Gastroesophageal sphincter (tissue), 4 donors: ENCODE measurements around the gene GON7. TPM values are rescaled to one million over a fixed set of nuclear protein-coding genes. Genes with fewer than 3 reads are reported as not detected.
"Not testable (repeated sequence)": the region's sequence is repeated elsewhere in the genome, so short reads cannot be mapped to it uniquely, and the experiment has no call there.

Experiments used
- ATAC-seq: fragments of 150-250 bp; one replicate; pipeline ENCODE4 v1.9.1; 2016; ENCODE audit warnings: mild to moderate bottlenecking, moderate library complexity
- H3K27ac ChIP-seq, 4 donors: fragments of 200-600 bp; sonication (generic) in 3 of 4; 1 replicate in 3 of 4; 2 replicates in 1 of 4; pipeline ENCODE4 v1.5.1; 2016 to 2019
- H3K27me3 ChIP-seq: fragments of 200-600 bp; sonication (generic); one replicate; pipeline ENCODE4 v1.5.1; 2019
- H3K36me3 ChIP-seq, 2 donors: fragments of 200-600 bp; sonication (generic); one replicate each; pipeline ENCODE4 v1.5.1; 2019; ENCODE audit warnings: control low read depth in 1 of 2
- H3K4me1 ChIP-seq, 3 donors: fragments of 200-600 bp; sonication (generic); 1 replicate in 2 of 3; 2 replicates in 1 of 3; pipeline ENCODE4 v1.5.1; 2016 to 2019; ENCODE audit warnings: control low read depth in 2 of 3
- H3K4me3 ChIP-seq, 2 donors: fragments of 200-600 bp; sonication (generic); one replicate each; pipeline ENCODE4 v1.5.1; 2019; ENCODE audit warnings: mild to moderate bottlenecking in 1 of 2, moderate library complexity in 1 of 2
- H3K9me3 ChIP-seq, 3 donors: fragments of 200-600 bp; sonication (generic); one replicate each; pipeline ENCODE4 v1.5.1; 2017 to 2019; ENCODE audit warnings: control low read depth in 2 of 3
- CTCF ChIP-seq, 4 experiments: fragments of 200-600 bp in 2 of 4; fragments of 450-650 bp in 2 of 4; sonication (generic) in 1 of 4; IDR thresholded peaks; one replicate each; pipeline ENCODE4 v1.5.1; 2017 to 2019; ENCODE audit warnings: antibody characterized with exemption in 4 of 4, mild to moderate bottlenecking in 2 of 4, moderate library complexity in 2 of 4
- EP300 ChIP-seq: sonication (generic); formaldehyde crosslinking; IDR thresholded peaks from one replicate; pipeline ENCODE4 v1.6.1; 2017; ENCODE audit warnings: antibody characterized with exemption, mild to moderate bottlenecking
- POLR2A ChIP-seq, 2 donors: fragments of 450-650 bp; IDR thresholded peaks; one replicate each; pipeline ENCODE4 v1.6.1; 2017; ENCODE audit warnings: antibody characterized with exemption in 2 of 2, mild to moderate bottlenecking in 2 of 2, moderate library complexity in 1 of 2
- POLR2AphosphoS5 ChIP-seq: sonication (generic); formaldehyde crosslinking; IDR thresholded peaks from one replicate; pipeline ENCODE4 v1.6.1; 2017; ENCODE audit warnings: antibody characterized with exemption
- WGBS, 2 donors: methylation state at CpG; one replicate each; pipeline ENCODE4 v1.1.5; 2018; ENCODE audit warnings: low coverage in 1 of 2; 5-methylcytosine and 5-hydroxymethylcytosine counted together
- total RNA-seq, 4 donors: library from RNA; depleted of rRNA; stranded (reverse); fragments of >200 nt; gene quantifications; one replicate each; pipeline ENCODE4 v1.1.0, GENCODE V29; 2016

The GON7 gene
- total RNA-seq, 4 donors from 2014 or later = 10.5 to 20.4 (median 14.7) TPM

GRCh38 chr14:93239869-93240677 lies 33.2 kb upstream of the GON7 start:
- no peak overlapping the region for H3K4me3 ChIP-seq
- H3K27me3 ChIP-seq = no peaks in the 10 kb centered on the region
- no peaks in the 10 kb centered on the region for H3K9me3 ChIP-seq
- no peak for ATAC-seq
- peaks cover 4 to 54% of the 10 kb centered on the region in 2 donors for H3K36me3 ChIP-seq
- no peaks in the 10 kb centered on the region for H3K4me1 ChIP-seq
- no peak overlapping the region for H3K27ac ChIP-seq
- WGBS, 2 donors = 87 to 92% methylated on average over 10 to 15 of the region's 25 CpGs
- no peak for TF ChIP-seq POLR2A (IDR thresholded peaks at IDR 0.05)

GRCh38 chr14:93234798-93235197 lies 27.9 kb upstream of the GON7 start:
- Histone ChIP-seq H3K9me3 (no peaks in the 10 kb centered on the region), H3K4me3 (no peak overlapping the region), H3K4me1 (peaks cover 0 to 15% (median 0%) of the 10 kb centered on the region in 3 donors), H3K27me3 (no peaks in the 10 kb centered on the region), H3K27ac (no peak overlapping the region), H3K36me3 (peaks cover 0 to 3% of the 10 kb centered on the region in 2 donors)
- 27 to 33% methylated on average over 8 to 10 of the region's 10 CpGs for WGBS, 2 donors
- TF ChIP-seq EP300 (no peak), CTCF (IDR thresholded peaks at IDR 0.05) (no peak), POLR2AphosphoS5 (no peak), POLR2A (IDR thresholded peaks at IDR 0.05) (no peak)
- ATAC-seq = no peak

- Histone ChIP-seq H3K4me1 (peaks cover 0 to 15% (median 0%) of the 10 kb centered on the region in 3 donors), H3K36me3 (peaks cover 0 to 20% of the 10 kb centered on the region in 2 donors)
- H3K27ac ChIP-seq, H3K27me3 ChIP-seq, H3K4me3 ChIP-seq, ATAC-seq, H3K9me3 ChIP-seq: not testable (repeated sequence)
- 89 to 91% methylated on average over 5 of the region's 5 CpGs for WGBS, 2 donors
These were observed 26.2 kb upstream of the GON7 start for GRCh38 chr14:93233078-93233477.

- Histone ChIP-seq H3K4me1 (peaks cover 0 to 15% (median 0%) of the 10 kb centered on the region in 3 donors), H3K27me3 (no peaks in the 10 kb centered on the region), H3K4me3 (peak overlapping the region in 1 of 2 donors; percentile 51), H3K27ac (no peak overlapping the region), H3K9me3 (no peaks in the 10 kb centered on the region), H3K36me3 (peaks cover 0 to 29% of the 10 kb centered on the region in 2 donors)
- no peak for ATAC-seq
- no peak for TF ChIP-seq POLR2AphosphoS5
- no peak for TF ChIP-seq CTCF (IDR thresholded peaks at IDR 0.05)
- TF ChIP-seq POLR2A (IDR thresholded peaks at IDR 0.05) = no peak
- TF ChIP-seq EP300 = no peak
- WGBS, 2 donors = 83% methylated on average over 4 of the region's 17 CpGs; no CpG with 5 or more reads in 1 of the 2 donors
These were observed 25.3 kb upstream of the GON7 start for GRCh38 chr14:93232159-93232558.

GRCh38 chr14:93231129-93231979 lies 24.5 kb upstream of the GON7 start:
- TF ChIP-seq CTCF (IDR thresholded peaks at IDR 0.05) = no peak
- H3K27ac ChIP-seq = peak overlapping the region in 1 of 4 donors; percentile 22
- 24 to 42% methylated on average over 19 to 29 of the region's 39 CpGs for WGBS, 2 donors
- peaks cover 0 to 15% (median 0%) of the 10 kb centered on the region in 3 donors for H3K4me1 ChIP-seq
- peak; percentile 52 for ATAC-seq
- no peaks in the 10 kb centered on the region for H3K27me3 ChIP-seq
- peaks cover 0 to 37% of the 10 kb centered on the region in 2 donors for H3K36me3 ChIP-seq
- H3K4me3 ChIP-seq = peak overlapping the region; percentile 13 to 51
- no peaks in the 10 kb centered on the region for H3K9me3 ChIP-seq
